ENCODE measurements around the gene DCLRE1A. TPM values are rescaled to one million over a fixed set of nuclear protein-coding genes. Genes with fewer than 3 reads are reported as not detected.

Gene DCLRE1A
- total and polyA plus RNA-seq, 9 of the 15 experiments (the other 6 are each of a cell fraction or from before 2014, with no cell fraction given) = 8.5 to 25.5 (median 15.5) TPM

DNA sequence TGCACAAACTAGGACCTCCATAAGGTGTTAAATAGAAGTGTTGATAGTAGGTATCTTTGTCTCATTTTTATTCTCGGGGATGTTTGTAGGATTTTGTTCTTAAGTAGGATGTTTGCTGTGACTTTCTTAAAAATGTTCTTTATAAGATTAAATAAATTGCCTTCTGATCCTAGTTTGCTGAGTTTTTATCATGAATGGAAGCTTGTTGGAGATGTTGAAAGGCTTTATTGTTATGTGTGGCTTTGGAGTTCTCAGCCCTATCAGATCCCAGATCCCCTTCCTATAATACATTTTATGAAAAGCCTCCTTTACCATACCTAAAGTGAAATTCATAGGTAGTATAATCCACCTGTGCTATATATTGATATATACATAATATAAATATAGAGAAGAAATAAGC is 40.7 kb upstream of the DCLRE1A start:
- TF ChIP-seq, protein P1, sequence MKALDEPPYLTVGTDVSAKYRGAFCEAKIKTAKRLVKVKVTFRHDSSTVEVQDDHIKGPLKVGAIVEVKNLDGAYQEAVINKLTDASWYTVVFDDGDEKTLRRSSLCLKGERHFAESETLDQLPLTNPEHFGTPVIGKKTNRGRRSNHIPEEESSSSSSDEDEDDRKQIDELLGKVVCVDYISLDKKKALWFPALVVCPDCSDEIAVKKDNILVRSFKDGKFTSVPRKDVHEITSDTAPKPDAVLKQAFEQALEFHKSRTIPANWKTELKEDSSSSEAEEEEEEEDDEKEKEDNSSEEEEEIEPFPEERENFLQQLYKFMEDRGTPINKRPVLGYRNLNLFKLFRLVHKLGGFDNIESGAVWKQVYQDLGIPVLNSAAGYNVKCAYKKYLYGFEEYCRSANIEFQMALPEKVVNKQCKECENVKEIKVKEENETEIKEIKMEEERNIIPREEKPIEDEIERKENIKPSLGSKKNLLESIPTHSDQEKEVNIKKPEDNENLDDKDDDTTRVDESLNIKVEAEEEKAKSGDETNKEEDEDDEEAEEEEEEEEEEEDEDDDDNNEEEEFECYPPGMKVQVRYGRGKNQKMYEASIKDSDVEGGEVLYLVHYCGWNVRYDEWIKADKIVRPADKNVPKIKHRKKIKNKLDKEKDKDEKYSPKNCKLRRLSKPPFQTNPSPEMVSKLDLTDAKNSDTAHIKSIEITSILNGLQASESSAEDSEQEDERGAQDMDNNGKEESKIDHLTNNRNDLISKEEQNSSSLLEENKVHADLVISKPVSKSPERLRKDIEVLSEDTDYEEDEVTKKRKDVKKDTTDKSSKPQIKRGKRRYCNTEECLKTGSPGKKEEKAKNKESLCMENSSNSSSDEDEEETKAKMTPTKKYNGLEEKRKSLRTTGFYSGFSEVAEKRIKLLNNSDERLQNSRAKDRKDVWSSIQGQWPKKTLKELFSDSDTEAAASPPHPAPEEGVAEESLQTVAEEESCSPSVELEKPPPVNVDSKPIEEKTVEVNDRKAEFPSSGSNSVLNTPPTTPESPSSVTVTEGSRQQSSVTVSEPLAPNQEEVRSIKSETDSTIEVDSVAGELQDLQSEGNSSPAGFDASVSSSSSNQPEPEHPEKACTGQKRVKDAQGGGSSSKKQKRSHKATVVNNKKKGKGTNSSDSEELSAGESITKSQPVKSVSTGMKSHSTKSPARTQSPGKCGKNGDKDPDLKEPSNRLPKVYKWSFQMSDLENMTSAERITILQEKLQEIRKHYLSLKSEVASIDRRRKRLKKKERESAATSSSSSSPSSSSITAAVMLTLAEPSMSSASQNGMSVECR (CRISPR knock-in tag; IDR thresholded peaks at IDR 0.05) = no peak
- TF ChIP-seq DMBX1 (CRISPR knock-in tag; IDR thresholded peaks at IDR 0.05; ENCODE audit: borderline replicate concordance) = no peak
- TF ChIP-seq PML (IDR thresholded peaks at IDR 0.05; ENCODE audit: low read length) = no peak
- no peak for TF ChIP-seq ZNF282 (CRISPR knock-in tag; IDR thresholded peaks at IDR 0.05)
- TF ChIP-seq, protein P2, sequence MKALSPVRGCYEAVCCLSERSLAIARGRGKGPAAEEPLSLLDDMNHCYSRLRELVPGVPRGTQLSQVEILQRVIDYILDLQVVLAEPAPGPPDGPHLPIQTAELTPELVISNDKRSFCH (CRISPR knock-in tag; IDR thresholded peaks at IDR 0.05) = no peak
- TF ChIP-seq, protein P2 (tag; IDR thresholded peaks at IDR 0.05) = no peak

More for the DNA sequence above, 40.7 kb upstream of the DCLRE1A start:
- WGBS (ENCODE audit: insufficient coverage, low coverage, missing lambda C conversion rate) = 90% methylated on average over 1 of the region's 1 CpG
- no peak for ATAC-seq
- Histone ChIP-seq H3K4me2 (ENCODE audit: insufficient read depth, low read length) (no peak overlapping the region), H3K9me1 (ENCODE audit: control insufficient read depth, insufficient read depth, low read length) (no peaks in the 10 kb centered on the region), H4K20me1 (replicated peaks; ENCODE audit: control insufficient read depth, insufficient read depth, low read length) (no peaks in the 10 kb centered on the region), H3K79me2 (ENCODE audit: control insufficient read depth, insufficient read depth, low read length) (no peaks in the 10 kb centered on the region), H3K27me3 (ENCODE audit: control insufficient read depth in 2 of 2, insufficient read depth in 2 of 2, low read length in 2 of 2) (no peaks in the 10 kb centered on the region), H2AFZ (ENCODE audit: low read depth, low read length) (no peak overlapping the region), H3K9me3 (replicated peaks; ENCODE audit: control insufficient read depth, insufficient read depth, low read depth, low read length) (no peaks in the 10 kb centered on the region), H3K27ac (ENCODE audit: extremely low read depth, low read depth, low read length) (no peak overlapping the region), H3K4me3 (no peak overlapping the region), H3K36me3 (ENCODE audit: control insufficient read depth, insufficient read depth, low read length) (peaks cover 35% of the 10 kb centered on the region), H3K9ac (ENCODE audit: insufficient read depth in 1 of 2, low read depth in 2 of 2, low read length in 2 of 2) (no peak overlapping the region), H3K4me1 (replicated peaks in 1 of 2; ENCODE audit: control insufficient read depth in 2 of 2, insufficient read depth in 2 of 2, low read length in 2 of 2) (no peaks in the 10 kb centered on the region)
- intact Hi-C loops (cut with micrococcal nuclease) (no loop called here), in situ Hi-C loops (cut with MboI) (no loop called here)
- POLR2A ChIA-PET = no interaction called here
- DNase-seq (ENCODE audit: extremely low read depth in 1 of 4, low spot score in 3 of 4) = no peak
- CTCF ChIA-PET (ENCODE audit: low intra/inter-chr PET ratio) = no interaction called here
- FAIRE-seq = no peak
- BruUV-seq (replicated peaks) = no TSS peak
